CD4-positive, alpha-beta memory T cell (primary cell): Measurements from ENCODE around the gene TAAR2. TPM values are rescaled to one million over a fixed set of nuclear protein-coding genes. Genes with fewer than 3 reads are reported as not detected.

Source experiments
- CTCF ChIA-PET: fragments of 350-600 bp; sonication (Branson Sonifier 250); formaldehyde crosslinking; loops from one replicate; lab custom pipeline; 2021; ENCODE audit warnings: inconsistent platforms; ENCODE audit not compliant: partially characterized antibody; lab: Charles Lee
- POLR2A ChIA-PET: fragments of 350-600 bp; sonication (Branson Sonifier 250); formaldehyde crosslinking; loops from one replicate; lab custom pipeline; 2021; ENCODE audit not compliant: partially characterized antibody; lab: Charles Lee
- DNase-seq, 5 donors: peaks; one replicate each; pipeline versions ENCODE4 v3.0.0 to v3.0.0-alpha.2; 2020 to 2022; ENCODE audit warnings: mixed read lengths in 1 of 5
- H3K27ac ChIP-seq: one replicate; pipeline ENCODE4 v1.7.0; 2013; ENCODE audit warnings: low read depth, low read length
- H3K27me3 ChIP-seq: 2 replicates; pipeline ENCODE4 v1.7.0; 2013; ENCODE audit warnings: mild to moderate bottlenecking, low read length, moderate library complexity; ENCODE audit not compliant: insufficient read depth
- H3K36me3 ChIP-seq: 2 replicates; pipeline ENCODE4 v1.7.0; 2013; ENCODE audit warnings: mild to moderate bottlenecking, low read length, moderate library complexity; ENCODE audit not compliant: insufficient read depth
- H3K4me1 ChIP-seq: 2 replicates; pipeline ENCODE4 v1.7.0; 2013; ENCODE audit warnings: mild to moderate bottlenecking, low read length, moderate library complexity; ENCODE audit not compliant: insufficient read depth
- H3K4me3 ChIP-seq, 2 donors: one replicate each; pipeline ENCODE4 v1.7.0; 2013; ENCODE audit warnings: low read length in 2 of 2, mild to moderate bottlenecking in 1 of 2
- H3K9me3 ChIP-seq, 2 donors: one replicate each; pipeline ENCODE4 v1.7.0; 2013; ENCODE audit warnings: low read length in 2 of 2, control low read depth in 1 of 2; ENCODE audit not compliant: control insufficient read depth in 1 of 2
- H3K27ac Mint-ChIP-seq, 7 donors: one replicate each; pipeline ENCODE4 v1.8.0; 2020 to 2021; ENCODE audit warnings: mixed read lengths in 7 of 7, mild to moderate bottlenecking in 6 of 7, inconsistent platforms in 3 of 7, moderate library complexity in 3 of 7
- H3K27me3 Mint-ChIP-seq, 2 donors: one replicate each; pipeline ENCODE4 v1.8.0; 2020 to 2021; ENCODE audit warnings: mixed read lengths in 2 of 2
- H3K36me3 Mint-ChIP-seq, 2 donors: one replicate each; pipeline ENCODE4 v1.8.0; 2020 to 2021; ENCODE audit warnings: mixed read lengths in 2 of 2, inconsistent platforms in 1 of 2, mild to moderate bottlenecking in 1 of 2
- H3K4me1 Mint-ChIP-seq, 4 donors: one replicate each; pipeline ENCODE4 v1.8.0; 2020 to 2021; ENCODE audit warnings: mixed read lengths in 4 of 4, mild to moderate bottlenecking in 1 of 4
- H3K4me3 Mint-ChIP-seq, 8 donors: one replicate each; pipeline ENCODE4 v1.8.0; 2020 to 2021; ENCODE audit warnings: mixed read lengths in 8 of 8, mild to moderate bottlenecking in 7 of 8, moderate library complexity in 6 of 8, inconsistent platforms in 3 of 8
- H3K9me3 Mint-ChIP-seq, 8 donors: one replicate each; pipeline ENCODE4 v1.8.0; 2020 to 2021; ENCODE audit warnings: mixed read lengths in 8 of 8, mild to moderate bottlenecking in 5 of 8, inconsistent platforms in 3 of 8, moderate library complexity in 1 of 8
- intact Hi-C: fragments of 100-400 bp; cut with micrococcal nuclease; formaldehyde crosslinking; loops from one replicate; pipeline ENCODE4 v1.15.1; 2023
- polyA plus RNA-seq, 2 donors: library from polyadenylated mRNA; unstranded; fragments of 300-500 nt; fragmentation: Illumina TruSeq; gene quantifications; one replicate each; pipeline ENCODE4 v1.2.3, GENCODE V29; 2021
- total RNA-seq, 2 experiments: library from RNA; stranded (reverse); gene quantifications; one replicate each; pipeline ENCODE4 v1.2.3, GENCODE V29; 2021

TAAR2 gene
- total and polyA plus RNA-seq, 4 experiments from 2014 or later: not detected

- Histone ChIP-seq H3K27me3 (no peaks in the 10 kb centered on the region), H3K4me3 (no peak overlapping the region), H3K27ac (no peak overlapping the region), H3K4me1 (no peaks in the 10 kb centered on the region), H3K36me3 (no peaks in the 10 kb centered on the region), H3K9me3 (no peaks in the 10 kb centered on the region)
- Mint-ChIP-seq H3K27ac (no peak overlapping the region), H3K4me3 (no peak overlapping the region), H3K27me3 (peaks cover 0 to 1% of the 10 kb centered on the region in 2 donors), H3K36me3 (no peaks in the 10 kb centered on the region), H3K9me3 (no peaks in the 10 kb centered on the region), H3K4me1 (peaks cover 0 to 2% (median 0%) of the 10 kb centered on the region in 4 donors)
- ChIA-PET POLR2A (no interaction called here), CTCF (no interaction called here)
- DNase-seq: no peak
- intact Hi-C loops: no loop called here
Observed at GRCh38 chr6:132663661-132664060, 39.6 kb upstream of the TAAR2 start.

GRCh38 chr6:132661906-132662305, 37.8 kb upstream of the TAAR2 start:
- H3K9me3 Mint-ChIP-seq: no peaks in the 10 kb centered on the region
- Histone ChIP-seq H3K27me3 (no peaks in the 10 kb centered on the region), H3K4me3 (no peak overlapping the region), H3K4me1 (no peaks in the 10 kb centered on the region), H3K9me3 (no peaks in the 10 kb centered on the region), H3K27ac (no peak overlapping the region), H3K36me3 (no peaks in the 10 kb centered on the region)
- no peak for DNase-seq
- no peaks in the 10 kb centered on the region for H3K36me3 Mint-ChIP-seq
- ChIA-PET CTCF (interaction anchor here (1.1 kb wide), 1 partner anchor 137 kb away, joined by 3 read pairs; the partner anchor contains the start of gene SLC18B1), POLR2A (no interaction called here)
- H3K27me3 Mint-ChIP-seq: peaks cover 0 to 1% of the 10 kb centered on the region in 2 donors
- H3K4me3 Mint-ChIP-seq: no peak overlapping the region
- H3K4me1 Mint-ChIP-seq: peaks cover 0 to 5% (median under 1%) of the 10 kb centered on the region in 4 donors
- no peak overlapping the region for H3K27ac Mint-ChIP-seq
- intact Hi-C loops: no loop called here

- Mint-ChIP-seq H3K4me3 (no peak within 1 kb of the TSS), H3K27ac (peak within 1 kb of the TSS in 2 of 7 donors; percentile 11 to 54), H3K4me1 (peaks cover 0 to 5% (median under 1%) of the 10 kb centered on the region in 4 donors), H3K9me3 (no peaks in the 10 kb centered on the region), H3K36me3 (no peaks in the 10 kb centered on the region), H3K27me3 (peaks cover 0 to 3% of the 10 kb centered on the region in 2 donors)
- no peak within 1 kb of the TSS for H3K27ac ChIP-seq
- DNase-seq: no peak
- no peaks in the 10 kb centered on the region for H3K4me1 ChIP-seq
- H3K9me3 ChIP-seq: no peaks in the 10 kb centered on the region
- no peaks in the 10 kb centered on the region for H3K36me3 ChIP-seq
- intact Hi-C loops: no loop called here
- no peak within 1 kb of the TSS for H3K4me3 ChIP-seq
- H3K27me3 ChIP-seq: no peaks in the 10 kb centered on the region
- ChIA-PET CTCF (interaction anchor here (1.2 to 1.4 kb wide), 2 partner anchors 9 to 139 kb away, joined by 3 read pairs; partner anchors contain the start of gene SLC18B1), POLR2A (interaction anchor here (1.1 kb wide), 1 partner anchor 156 kb away, joined by 3 read pairs; no protein-coding TSS in a partner anchor)
Observed at GRCh38 chr6:132659082-132659481, 35.0 kb upstream of the TAAR2 start, which contains the start of gene TAAR1. Gene TAAR1 (minus strand): TSS chr6:132659182. CDS start chr6:132646003, 13,179 bp downstream.

- no peaks in the 10 kb centered on the region for H3K9me3 Mint-ChIP-seq
- ChIA-PET CTCF (no interaction called here), POLR2A (no interaction called here)
- H3K36me3 Mint-ChIP-seq: no peaks in the 10 kb centered on the region
- intact Hi-C loops: no loop called here
- peaks cover 0 to 6% (median 3%) of the 10 kb centered on the region in 4 donors for H3K4me1 Mint-ChIP-seq
- H3K27ac Mint-ChIP-seq: no peak overlapping the region
- DNase-seq: no peak
- Histone ChIP-seq H3K4me3 (no peak overlapping the region), H3K27me3 (no peaks in the 10 kb centered on the region), H3K27ac (no peak overlapping the region), H3K9me3 (no peaks in the 10 kb centered on the region), H3K4me1 (peaks cover 6% of the 10 kb centered on the region), H3K36me3 (no peaks in the 10 kb centered on the region)
- H3K4me3 Mint-ChIP-seq: no peak overlapping the region
- H3K27me3 Mint-ChIP-seq: peaks cover 0 to 4% of the 10 kb centered on the region in 2 donors
Observed at GRCh38 chr6:132651062-132651461, 27.0 kb upstream of the TAAR2 start.

- H3K27me3 Mint-ChIP-seq: peaks cover 0 to 4% of the 10 kb centered on the region in 2 donors
- Histone ChIP-seq H3K4me3 (no peak overlapping the region), H3K27ac (no peak overlapping the region), H3K36me3 (no peaks in the 10 kb centered on the region), H3K27me3 (no peaks in the 10 kb centered on the region), H3K9me3 (no peaks in the 10 kb centered on the region), H3K4me1 (peaks cover 6% of the 10 kb centered on the region)
- H3K4me1 Mint-ChIP-seq: peaks cover 0 to 6% (median 3%) of the 10 kb centered on the region in 4 donors
- ChIA-PET CTCF (no interaction called here), POLR2A (no interaction called here)
- H3K4me3 Mint-ChIP-seq: no peak overlapping the region
- DNase-seq: no peak
- no peaks in the 10 kb centered on the region for H3K36me3 Mint-ChIP-seq
- H3K27ac Mint-ChIP-seq: no peak overlapping the region
- no peaks in the 10 kb centered on the region for H3K9me3 Mint-ChIP-seq
- intact Hi-C loops: no loop called here
Observed at GRCh38 chr6:132650429-132650828, 26.4 kb upstream of the TAAR2 start.

- DNase-seq: no peak
- H3K27ac ChIP-seq: no peak overlapping the region
- CTCF ChIA-PET: no interaction called here
- Mint-ChIP-seq H3K27ac (peak overlapping the region in 1 of 7 donors; percentile 38), H3K27me3 (peaks cover 0 to 3% of the 10 kb centered on the region in 2 donors), H3K36me3 (no peaks in the 10 kb centered on the region), H3K4me1 (peaks cover 0 to 6% (median 3%) of the 10 kb centered on the region in 4 donors), H3K4me3 (no peak overlapping the region), H3K9me3 (no peaks in the 10 kb centered on the region)
- H3K36me3 ChIP-seq: no peaks in the 10 kb centered on the region
- no peak overlapping the region for H3K4me3 ChIP-seq
- peaks cover 6% of the 10 kb centered on the region for H3K4me1 ChIP-seq
- POLR2A ChIA-PET: no interaction called here
- H3K9me3 ChIP-seq: no peaks in the 10 kb centered on the region
- intact Hi-C loops: no loop called here
- H3K27me3 ChIP-seq: no peaks in the 10 kb centered on the region
Observed at GRCh38 chr6:132648828-132649227, 24.8 kb upstream of the TAAR2 start.

- DNase-seq: peak; percentile 2 to 41 (median 22)
- H3K27ac ChIP-seq: no peak overlapping the region
- H3K36me3 ChIP-seq: no peaks in the 10 kb centered on the region
- no peaks in the 10 kb centered on the region for H3K9me3 Mint-ChIP-seq
- no peaks in the 10 kb centered on the region for H3K27me3 ChIP-seq
- H3K27me3 Mint-ChIP-seq: peaks cover 0 to 3% of the 10 kb centered on the region in 2 donors
- no peaks in the 10 kb centered on the region for H3K9me3 ChIP-seq
- no peak overlapping the region for H3K4me3 ChIP-seq
- H3K4me1 Mint-ChIP-seq: peaks cover 0 to 6% (median 3%) of the 10 kb centered on the region in 4 donors
- intact Hi-C loops: no loop called here
- no peak overlapping the region for H3K4me3 Mint-ChIP-seq
- ChIA-PET POLR2A (interaction anchor here (1.3 kb wide), 1 partner anchor 166 kb away, joined by 3 read pairs; the partner anchor contains the start of gene RPS12), CTCF (no interaction called here)
- no peaks in the 10 kb centered on the region for H3K36me3 Mint-ChIP-seq
- H3K27ac Mint-ChIP-seq: peak overlapping the region in 3 of 7 donors; percentile 2 to 38 (median 16)
- peaks cover 6% of the 10 kb centered on the region for H3K4me1 ChIP-seq
Observed at GRCh38 chr6:132648356-132648755, 24.3 kb upstream of the TAAR2 start.
